ENCODE measurements around the gene TMPRSS9. TPM values are rescaled to one million over a fixed set of nuclear protein-coding genes. Genes with fewer than 3 reads are reported as not detected.

TMPRSS9 gene
- total and polyA plus RNA-seq, 2 of the 13 experiments (the other 11 are each of a cell fraction or from before 2014, with no cell fraction given) = 2.5 to 5.2 TPM

GRCh38 chr19:2315818-2316353 is 44.2 kb upstream of the TMPRSS9 start (continued):
- TF ChIP-seq LCORL (IDR thresholded peaks at IDR 0.05) (no peak), LCORL (CRISPR knock-in tag; IDR thresholded peaks at IDR 0.05) (peak; percentile 90), HNF1B (CRISPR knock-in tag; IDR thresholded peaks at IDR 0.05) (peak; percentile 69), ZNF501 (CRISPR knock-in tag; IDR thresholded peaks at IDR 0.05) (peak; percentile 81; the same call in 1 of the 2 replicates), ZNF296 (CRISPR knock-in tag; conservative IDR thresholded peaks at IDR 0.05) (no peak), NR2F6 (IDR thresholded peaks at IDR 0.05) (0 out of 2 replicates have a peak, but pooled peaks have one; percentile 10), NR2F6 (CRISPR knock-in tag; IDR thresholded peaks at IDR 0.05) (0 out of 2 replicates have a peak, but pooled peaks have one; percentile 29), ZNF207 (IDR thresholded peaks at IDR 0.05; ENCODE audit: borderline replicate concordance) (no peak), SALL1 (CRISPR knock-in tag; IDR thresholded peaks at IDR 0.05) (peak; percentile 75), STAG1 (CRISPR knock-in tag; IDR thresholded peaks at IDR 0.05) (peak; percentile 93), EHMT2 (IDR thresholded peaks at IDR 0.05; ENCODE audit: borderline replicate concordance, low read depth, low read length) (no peak), RARA (CRISPR knock-in tag; IDR thresholded peaks at IDR 0.05) (no peak), E2F2 (CRISPR knock-in tag; IDR thresholded peaks at IDR 0.05; ENCODE audit: borderline replicate concordance) (no peak), FUBP1 (CRISPR knock-in tag; IDR thresholded peaks at IDR 0.05; ENCODE audit: borderline replicate concordance) (no peak), PATZ1 (CRISPR knock-in tag; IDR thresholded peaks at IDR 0.05) (peak; percentile 90), KMT2A (CRISPR knock-in tag; IDR thresholded peaks at IDR 0.05) (peak; percentile 32; the same call in 1 of the 2 replicates), ZNF383 (CRISPR knock-in tag; IDR thresholded peaks at IDR 0.05; ENCODE audit: borderline replicate concordance) (no peak), GPBP1L1 (CRISPR knock-in tag; IDR thresholded peaks at IDR 0.05) (no peak), ZNF276 (CRISPR knock-in tag; IDR thresholded peaks at IDR 0.05; ENCODE audit: low read depth) (0 out of 2 replicates have a peak, but pooled peaks have one; percentile 43), KDM3A (CRISPR knock-in tag; IDR thresholded peaks at IDR 0.05; ENCODE audit: low read depth) (peak; percentile 96), ZIK1 (CRISPR knock-in tag; IDR thresholded peaks at IDR 0.05; ENCODE audit: borderline replicate concordance, low read depth) (peak; percentile 72; the same call in 1 of the 2 replicates)
